Anterior cingulate cortex (tissue), 58 donors: Measurements from ENCODE around the gene TSPAN9.

ENCODE experiments used
- DNase-seq, 58 donors: peaks; one replicate each; lab custom pipeline; 2025; lab: John Stamatoyannopoulos, UW

The TSPAN9 gene

DNA sequence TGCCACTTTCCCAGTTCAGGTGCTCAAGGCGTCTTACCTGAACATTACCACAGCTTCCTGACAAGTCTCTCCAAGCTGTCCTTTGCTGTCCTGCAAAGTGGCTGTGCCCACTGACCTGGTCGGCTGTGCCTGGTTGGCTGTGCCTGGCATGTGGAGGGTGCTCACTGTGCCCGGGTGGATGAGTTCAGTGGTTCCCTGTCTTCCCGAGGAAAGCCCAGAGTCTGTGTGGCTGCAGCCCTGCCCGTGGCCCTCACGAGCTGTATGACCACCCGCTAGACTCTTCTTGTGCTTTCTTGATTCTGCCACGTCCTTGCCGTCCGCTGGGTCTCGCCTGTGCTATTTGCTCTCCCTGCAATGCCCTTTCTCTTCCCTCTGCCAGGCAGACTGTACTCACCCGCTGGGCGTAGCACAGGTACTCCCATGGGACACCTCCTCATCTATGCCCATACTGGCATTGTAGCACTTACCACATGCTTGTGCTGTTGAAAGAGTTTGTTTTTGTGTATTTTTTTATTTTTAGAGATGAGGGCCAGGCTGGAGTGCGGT lies 95.9 kb downstream of the TSPAN9 start:
- DNase-seq = no peak

DNA sequence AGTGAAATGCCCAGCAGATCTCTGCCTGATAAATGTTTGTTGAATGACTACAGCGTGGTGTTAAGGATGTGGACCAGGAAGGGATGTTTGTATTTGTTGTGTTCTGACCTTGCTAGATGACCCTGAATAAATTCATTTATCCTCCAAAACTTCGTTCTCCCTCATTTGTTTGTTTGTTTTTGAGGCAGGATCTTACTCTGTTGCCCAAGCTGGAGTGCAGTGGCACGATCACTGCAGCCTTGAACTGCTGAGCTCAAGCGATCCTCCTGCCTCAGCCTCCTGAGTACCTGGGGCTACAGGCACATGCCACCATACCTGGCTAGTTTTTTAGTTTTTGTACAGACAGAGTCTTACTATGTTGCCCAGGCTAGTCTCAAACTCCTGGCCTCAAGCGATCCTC lies 96.7 kb downstream of the TSPAN9 start:
- DNase-seq = no peak

DNA sequence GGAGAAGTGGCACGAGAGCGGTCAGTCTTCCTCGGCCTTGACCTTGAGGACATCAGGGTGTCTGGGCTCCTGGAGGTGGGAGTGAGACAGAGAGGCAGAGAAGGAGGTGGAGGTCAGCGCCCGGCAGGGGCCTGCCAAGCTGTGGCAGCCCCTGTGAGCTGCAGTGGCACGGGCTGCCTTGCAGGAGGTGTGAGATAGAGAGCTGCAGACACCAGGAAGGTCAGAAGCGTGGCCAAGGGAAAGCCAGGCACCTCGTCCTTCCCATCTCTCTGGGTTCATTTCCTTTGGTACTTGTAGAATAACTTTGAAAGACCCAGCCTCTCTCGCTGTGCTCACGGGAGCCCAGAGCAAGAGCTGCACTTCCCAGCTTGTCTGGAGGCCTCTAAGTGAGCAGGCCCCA lies 98.1 kb downstream of the TSPAN9 start:
- no peak for DNase-seq

DNA sequence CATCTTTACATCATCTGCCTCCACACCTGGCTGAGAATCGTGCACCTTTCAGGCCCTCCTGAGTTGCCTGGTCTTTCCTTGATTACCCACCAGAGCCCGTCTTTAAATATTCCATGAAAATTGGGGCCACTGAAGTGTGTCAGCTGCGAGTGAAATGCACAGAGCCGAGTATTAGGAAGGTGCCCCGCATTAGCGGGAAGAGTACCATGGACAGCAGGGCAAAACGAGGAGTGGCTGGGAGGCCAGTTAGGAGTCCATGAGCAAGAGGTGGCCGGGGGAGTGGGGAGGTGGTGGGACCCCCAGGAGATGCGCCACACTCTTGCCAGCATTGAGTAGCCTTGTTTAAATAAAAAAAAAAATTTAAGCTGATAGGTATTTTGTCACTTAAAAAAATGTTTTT lies 99.6 kb downstream of the TSPAN9 start:
- DNase-seq = no peak

DNA sequence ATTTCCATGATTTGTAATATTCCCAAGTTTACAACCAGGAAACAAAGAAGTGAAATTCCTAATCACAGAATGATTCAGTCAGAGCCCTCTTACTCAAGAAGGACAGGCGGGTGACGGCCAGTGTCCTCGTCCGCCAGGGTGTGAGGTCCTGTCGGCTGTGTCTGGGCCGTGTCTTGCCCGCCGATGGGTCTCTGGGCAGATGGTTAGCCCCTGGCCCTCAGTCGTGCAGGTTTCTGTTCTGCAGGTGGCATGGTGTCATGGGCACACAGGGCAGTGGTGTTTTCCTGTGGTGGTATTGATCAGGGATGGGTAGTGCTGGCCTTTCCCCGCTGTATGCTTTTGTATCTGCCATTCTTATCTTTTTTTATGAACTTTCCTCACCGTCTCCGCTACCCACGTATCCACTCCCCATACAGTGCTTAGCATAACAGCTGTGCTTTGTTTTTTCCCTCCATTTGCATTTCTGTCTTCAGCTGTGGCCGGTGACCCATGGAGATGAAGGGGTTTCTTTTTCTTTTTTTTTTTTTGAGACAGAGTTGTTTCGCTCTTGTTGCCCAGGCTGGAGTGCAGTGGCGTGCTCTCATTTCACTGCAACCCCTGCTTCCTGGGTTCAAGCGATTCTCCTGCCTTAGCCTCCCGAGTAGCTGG lies 100.7 kb downstream of the TSPAN9 start:
- DNase-seq = no peak

DNA sequence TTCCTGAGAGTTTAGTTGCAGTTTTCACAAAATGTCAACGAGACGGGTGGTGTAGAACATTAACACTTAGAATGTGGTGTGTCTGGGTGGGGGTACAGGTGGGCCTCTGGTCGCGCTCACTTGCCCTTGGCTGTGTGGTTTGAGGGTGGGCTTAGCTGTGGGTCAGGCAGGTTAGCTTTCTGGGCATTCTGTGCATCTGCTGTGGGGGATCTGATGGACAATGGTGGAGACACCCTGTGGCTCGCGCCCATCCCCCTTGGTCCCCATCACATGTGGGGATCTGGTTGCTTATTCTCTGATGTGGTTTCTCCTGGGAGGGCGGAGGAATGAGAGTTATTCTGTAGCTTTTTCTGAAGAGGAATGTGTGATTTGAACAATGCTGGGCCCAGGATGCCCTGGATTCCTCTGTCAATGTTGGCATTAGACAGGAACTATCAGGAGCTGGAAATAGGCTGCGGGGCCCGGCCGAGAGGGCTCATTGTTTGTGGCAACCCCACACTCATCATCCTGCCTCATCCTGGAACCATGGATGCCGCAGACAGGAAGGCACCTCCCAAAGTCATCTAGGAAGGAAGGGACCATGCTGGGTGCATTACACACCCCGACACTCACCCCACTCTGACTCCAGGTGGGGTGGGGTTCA lies 101.6 kb downstream of the TSPAN9 start:
- no peak for DNase-seq

DNA sequence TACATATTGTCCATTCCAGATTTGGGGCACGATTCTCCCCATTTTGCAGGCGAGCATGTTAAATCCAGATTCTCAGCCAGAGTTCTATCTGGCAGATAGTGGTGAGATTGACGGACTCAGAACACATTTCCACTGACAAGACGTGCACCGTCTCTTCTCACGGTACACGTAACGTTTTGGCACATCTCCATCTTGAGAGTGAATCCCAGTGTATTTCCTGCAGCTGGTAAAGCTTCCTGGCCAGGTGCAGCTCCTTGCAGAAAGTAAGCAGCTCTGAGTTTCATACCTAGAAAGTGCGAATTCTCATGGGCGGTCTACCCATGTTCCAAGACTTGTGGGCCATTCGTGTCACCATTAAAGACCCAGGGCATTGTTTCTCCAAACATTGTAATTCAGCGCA lies 102.6 kb downstream of the TSPAN9 start:
- no peak for DNase-seq

DNA sequence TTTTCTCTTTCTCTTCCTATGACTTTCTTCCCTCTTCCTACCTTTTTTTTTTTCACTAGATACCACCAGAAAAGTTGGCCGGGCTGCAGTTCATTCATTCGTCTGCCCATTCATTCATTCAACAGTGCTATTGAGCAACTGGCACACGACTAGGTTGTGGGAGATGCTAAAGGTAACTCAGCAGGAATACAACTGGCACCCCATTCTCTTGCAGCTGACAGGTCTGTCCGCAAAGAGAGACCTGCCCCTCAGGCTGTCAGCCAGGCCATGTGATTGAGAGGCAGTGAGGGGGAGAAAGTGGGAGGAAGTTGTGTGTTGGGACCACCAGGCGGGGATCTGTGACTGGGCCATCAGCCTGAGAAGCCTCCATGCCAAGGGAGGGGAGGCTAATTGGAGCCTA lies 105.2 kb downstream of the TSPAN9 start:
- no peak for DNase-seq

DNA sequence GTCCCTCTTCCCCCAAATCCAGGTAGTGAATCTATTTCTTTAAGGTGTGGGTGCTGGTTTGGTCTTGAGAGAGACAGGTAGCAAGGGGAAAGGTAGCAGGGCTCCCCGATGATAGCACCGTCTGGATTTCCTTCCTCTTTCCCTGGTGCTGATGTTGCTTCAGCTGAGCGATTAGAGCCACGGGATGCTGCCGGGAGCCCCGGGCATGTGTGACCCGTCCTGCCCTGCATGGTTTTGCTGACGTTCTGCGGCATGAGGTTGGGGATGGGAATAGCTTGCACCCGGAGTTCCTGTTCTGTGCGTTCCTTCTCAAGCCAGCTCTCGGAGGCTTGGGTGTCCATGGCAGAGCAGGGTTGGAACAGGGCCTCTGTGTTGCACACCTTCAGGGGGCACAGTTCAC lies 107.3 kb downstream of the TSPAN9 start:
- no peak for DNase-seq

DNA sequence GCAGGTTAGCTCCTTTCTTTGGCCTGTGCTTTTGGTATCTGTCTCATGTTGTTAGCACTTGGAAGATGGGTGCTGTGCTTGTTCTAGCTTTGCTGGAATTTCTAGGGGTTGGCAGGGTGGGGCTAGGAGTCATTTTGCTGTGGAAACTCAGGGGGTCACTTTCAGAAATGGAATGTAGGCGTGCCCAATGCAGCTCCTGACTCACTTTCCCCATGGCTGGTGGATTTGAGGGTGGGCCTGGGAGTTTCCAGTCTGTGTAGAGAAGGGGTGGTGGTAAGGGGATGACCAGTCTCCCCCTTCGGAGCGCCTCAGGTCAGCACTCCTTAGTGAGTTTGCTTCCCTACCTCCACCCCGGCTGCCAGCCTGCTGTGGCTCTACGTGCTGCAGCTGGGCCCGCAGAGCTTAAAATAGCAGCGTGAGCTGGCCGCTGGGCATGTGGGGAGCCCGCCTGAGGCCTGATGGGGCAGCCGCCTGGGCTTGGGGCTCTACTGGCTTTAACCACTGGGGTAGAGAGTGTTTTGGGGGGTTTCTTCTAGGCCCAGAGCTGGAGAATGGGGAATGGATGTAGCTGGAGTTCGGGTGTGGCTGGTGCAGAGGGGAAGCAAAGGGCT lies 108.2 kb downstream of the TSPAN9 start:
- DNase-seq = peak in 1 of 58 donors; percentile 6

DNA sequence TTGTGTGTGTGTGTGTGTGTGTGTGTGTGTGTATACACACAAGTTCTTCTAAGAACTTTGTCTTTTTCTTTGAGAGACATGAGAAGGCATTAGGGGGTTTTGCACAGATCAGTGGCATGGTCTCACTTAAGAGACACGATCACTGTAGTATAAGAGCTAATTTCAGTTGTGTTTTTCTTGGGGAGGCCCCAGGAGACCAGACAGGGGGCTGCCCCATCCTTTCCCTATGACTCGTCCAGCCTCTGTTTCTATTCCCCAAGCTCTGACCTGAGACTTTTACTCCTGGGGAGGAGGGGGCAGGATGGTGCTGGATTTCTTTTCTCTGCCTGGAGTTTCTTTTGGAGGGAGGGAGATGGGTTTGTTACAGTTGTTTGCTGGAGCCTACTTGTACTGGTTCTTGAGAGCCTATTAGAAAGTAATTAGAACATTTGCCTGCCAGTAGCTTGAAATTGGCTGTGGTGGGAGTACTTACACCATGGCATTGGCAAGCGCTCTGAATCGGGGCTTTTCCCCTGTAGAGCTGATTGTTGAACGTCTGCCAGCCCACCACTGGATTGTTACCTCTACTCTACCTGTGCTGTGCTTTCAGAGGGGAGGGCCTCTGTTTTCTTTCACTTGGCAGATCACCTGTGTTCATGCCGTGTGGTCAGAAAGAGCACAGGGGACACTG lies 109.5 kb downstream of the TSPAN9 start:
- DNase-seq = no peak

DNA sequence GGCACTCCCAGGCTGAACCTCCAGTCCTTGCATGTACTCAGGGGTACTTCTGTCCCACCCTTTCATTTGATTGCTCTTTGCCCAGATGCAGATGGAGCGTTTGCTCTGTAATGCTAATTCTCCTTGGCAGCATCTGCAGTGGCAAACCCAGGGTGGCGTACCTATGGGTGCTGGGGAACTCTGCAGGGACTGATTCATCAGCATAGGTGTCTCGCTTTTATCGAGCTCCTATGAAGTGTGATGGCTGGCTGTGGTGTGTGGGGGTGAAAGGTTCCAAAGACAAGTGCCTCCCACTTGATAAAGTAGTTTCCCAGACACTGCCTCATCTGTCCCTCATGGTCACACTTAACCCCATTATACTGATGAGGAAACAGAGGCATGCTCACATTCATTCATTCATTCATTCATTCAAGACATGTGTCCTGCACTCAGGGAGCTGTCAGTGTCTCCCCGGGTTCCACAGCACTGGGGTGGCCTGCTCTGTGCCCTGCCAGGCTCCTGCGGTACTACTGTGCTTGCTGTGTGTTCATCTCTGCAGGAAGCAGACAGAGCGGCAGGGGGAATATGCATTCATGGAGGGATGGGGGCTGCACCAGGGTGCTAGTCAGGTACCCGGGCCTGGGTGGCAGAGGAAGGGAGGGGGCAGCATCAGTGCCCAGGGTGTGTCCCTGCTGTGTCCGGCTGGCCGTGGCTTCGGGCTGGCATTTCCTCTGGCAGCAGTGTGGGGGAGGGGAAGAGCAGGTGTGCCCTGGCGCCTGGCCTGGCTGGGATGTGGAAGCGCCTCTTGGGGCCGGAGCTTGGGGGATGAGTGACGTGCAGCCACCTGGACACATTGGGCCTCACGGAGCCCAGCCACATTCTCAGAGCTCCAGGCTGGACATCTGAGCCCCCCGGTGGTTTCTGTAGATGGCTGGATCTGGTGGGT lies 110.9 kb downstream of the TSPAN9 start:
- no peak for DNase-seq

DNA sequence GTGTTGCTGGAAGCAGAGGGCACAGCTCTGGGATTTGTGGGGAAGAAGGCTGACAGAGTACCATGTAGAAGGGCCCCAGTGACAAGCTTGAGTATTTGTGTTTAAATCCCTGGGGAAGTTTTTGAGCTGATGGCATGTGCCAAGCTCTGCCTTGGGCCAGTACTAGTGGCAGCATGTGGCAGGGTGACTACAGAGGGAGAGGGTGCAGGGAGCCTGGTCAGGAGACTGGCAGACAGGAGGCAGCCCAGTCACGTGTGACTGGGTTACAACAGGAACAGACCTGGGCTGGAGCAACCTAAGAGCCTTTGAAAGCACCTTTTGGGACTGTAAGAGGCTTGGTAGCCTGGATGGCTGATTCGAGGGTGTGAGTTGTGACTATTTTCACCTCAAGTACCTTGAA lies 112.1 kb downstream of the TSPAN9 start:
- no peak for DNase-seq

DNA sequence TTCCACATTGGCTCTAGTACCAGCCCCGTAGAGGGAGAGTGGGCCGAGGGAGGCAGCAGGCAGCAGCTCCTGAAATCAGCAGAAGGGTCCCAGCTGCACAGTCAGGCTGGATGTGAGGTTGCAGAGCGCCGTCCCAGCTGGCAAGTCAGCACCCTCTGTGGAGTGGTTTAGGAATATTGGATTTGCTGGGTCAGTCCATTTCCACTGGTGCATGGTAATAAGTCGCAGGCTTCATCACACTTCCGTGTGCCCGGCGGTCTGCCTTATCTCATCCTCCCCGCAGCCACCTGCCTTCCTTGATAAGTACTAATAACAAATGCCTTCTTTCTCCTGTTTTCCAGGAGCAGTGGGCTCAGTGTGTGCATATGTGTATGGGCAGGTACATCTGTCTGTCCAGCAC lies 112.9 kb downstream of the TSPAN9 start:
- no peak for DNase-seq

DNA sequence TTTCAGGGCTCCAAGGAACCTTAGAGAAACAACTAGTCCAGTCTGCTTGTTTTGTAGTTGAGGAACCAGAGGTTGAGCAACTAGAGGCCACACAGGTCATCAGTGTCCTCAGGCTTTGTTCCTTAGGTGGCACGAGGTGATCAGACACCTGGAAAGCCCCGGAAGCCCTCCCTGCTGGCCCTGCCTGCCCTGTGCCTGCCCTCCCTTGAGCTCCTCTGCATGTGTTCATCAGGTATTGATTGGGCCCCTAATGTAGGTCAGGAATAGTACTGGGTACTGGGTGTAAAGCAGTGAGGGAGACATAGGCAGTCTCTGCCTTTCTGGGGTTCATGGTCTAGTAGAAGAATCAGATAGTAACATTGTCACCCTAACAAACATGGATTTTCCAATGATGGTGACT lies 114.3 kb downstream of the TSPAN9 start:
- no peak for DNase-seq

DNA sequence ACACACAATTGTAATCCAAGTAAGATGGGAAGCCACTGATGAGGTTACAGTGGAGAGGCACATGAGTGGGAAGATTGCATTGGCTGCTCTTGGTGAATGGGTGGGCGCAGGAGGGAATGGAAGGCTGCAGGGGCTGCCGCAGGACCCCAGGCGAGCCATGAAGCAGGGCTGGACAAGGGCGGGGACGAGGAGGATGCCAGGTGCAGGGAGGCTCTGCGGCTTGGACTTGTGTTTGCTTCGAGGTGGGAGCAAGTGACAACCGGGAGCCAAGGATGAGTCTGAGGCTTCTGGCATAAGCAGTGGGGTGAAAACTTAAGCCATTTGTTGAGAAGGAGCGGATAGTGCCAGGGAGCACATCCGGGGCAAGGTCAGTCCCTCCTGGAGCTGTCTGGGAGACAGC lies 115.0 kb downstream of the TSPAN9 start:
- DNase-seq = no peak

DNA sequence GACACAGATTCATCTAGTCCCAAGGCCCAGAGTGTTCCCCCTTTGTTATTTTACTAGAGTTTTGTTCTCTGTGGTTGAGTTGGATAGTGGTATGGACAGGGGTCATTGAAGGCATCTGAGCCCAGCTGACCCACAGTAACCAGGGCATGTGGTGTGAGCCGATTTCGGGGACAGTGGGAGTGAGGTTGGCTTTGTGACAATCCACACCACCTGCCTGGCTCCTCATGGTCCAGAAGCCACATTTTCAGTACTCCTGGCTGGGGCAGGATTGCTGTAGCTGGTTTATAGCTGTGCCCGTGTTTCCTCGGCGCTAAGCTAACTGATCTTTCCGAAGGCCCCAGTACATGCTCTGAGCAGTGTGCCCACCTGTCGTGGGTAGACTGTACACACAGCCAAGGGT lies 116.0 kb downstream of the TSPAN9 start:
- no peak for DNase-seq

DNA sequence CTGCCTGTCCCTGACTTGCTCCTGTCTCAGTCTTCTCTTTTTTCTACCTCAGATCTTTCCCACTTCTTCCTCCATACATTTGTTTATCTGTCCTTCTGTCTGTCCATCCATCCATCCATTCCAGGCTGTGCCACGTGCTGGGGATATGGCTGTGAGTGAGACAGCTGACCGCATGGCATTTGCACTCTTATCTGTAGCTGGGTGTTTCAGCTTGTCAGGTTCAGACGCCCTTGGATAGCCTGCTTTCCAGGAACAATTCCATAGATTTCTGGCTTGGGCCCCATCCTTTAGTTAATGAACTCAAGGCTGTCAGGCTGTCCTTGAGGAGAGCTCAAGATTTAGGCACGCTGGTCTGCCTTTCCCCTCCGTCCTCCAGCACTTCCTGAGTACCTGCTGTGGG lies 116.6 kb downstream of the TSPAN9 start:
- DNase-seq = no peak

DNA sequence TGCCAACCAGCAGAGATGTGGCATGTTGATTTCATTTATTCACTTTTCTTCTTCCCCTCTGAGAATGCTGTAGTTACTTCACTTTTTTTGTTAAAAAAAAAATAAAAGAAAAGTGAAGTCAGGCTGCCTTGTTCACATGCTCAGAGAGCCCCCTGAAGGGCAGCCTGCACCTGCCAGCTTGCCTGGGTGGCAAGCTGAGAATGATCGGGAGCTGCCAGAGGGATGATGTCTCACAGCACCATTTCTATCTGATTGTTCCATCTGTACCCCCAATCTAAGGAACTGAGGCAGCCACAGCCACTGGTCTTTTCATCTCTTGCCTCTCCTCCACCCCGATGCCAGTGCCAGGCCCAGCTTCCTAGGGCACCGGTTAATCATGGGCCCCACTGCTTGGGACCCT lies 118.2 kb downstream of the TSPAN9 start:
- DNase-seq = no peak

DNA sequence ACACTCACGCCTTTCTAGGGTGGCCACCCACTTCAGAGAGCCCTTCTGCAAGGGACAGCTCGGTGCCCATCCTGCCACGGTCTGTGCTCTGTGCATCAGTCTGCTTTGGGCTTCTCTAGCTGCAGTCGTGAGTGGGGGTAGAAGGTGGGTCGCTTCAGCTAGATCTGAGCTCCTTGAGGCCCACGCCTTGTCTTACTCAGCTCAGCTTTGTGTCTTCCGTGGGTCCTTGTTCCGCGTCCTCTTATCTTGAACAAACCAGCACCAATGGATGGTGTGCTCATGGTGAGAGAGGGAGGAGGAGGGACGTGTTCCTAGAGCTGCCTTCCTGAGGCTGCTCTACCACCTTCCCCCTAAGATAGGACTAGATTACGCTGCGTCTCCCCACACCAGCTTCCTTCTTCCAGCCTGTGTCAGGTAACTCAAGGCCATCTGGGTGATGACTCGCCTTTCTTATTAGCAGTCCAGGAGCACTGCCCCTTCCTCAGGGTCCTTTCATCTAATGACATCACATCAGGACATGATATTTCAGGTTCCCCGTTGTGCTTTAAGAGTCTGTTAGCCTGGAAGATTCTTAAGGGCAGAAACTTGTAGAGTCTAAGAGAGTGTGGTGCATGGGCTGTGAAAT lies 118.8 kb downstream of the TSPAN9 start:
- DNase-seq = no peak
